Mesangial cell (primary cell): ENCODE results near the gene HLA-F. TPM values are rescaled to one million over a fixed set of nuclear protein-coding genes. Genes with fewer than 3 reads are reported as not detected.

ENCODE experiments used
- total RNA-seq: library from RNA; depleted of rRNA; stranded (reverse); fragments of >200 nt; gene quantifications from 2 replicates; pipeline ENCODE4 v1.2.3, GENCODE V29; 2015

The HLA-F gene
- total RNA-seq: 0.89 TPM in 1 of 2 replicates, not detected in the other

DNA sequence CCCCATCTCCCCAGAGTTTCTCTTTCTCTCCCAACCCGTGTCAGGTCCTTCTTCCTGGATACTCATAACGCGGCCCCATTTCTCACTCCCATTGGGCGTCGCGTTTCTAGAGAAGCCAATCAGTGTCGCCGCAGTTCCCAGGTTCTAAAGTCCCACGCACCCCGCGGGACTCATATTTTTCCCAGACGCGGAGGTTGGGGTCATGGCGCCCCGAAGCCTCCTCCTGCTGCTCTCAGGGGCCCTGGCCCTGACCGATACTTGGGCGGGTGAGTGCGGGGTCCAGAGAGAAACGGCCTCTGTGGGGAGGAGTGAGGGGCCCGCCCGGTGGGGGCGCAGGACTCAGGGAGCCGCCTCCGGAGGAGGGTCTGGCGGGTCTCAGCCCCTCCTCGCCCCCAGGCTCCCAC is at the start of gene HLA-F:
TSS of gene HLA-F (plus strand) at position 173 of the 404 bp plus-strand sequence. CDS start at position 203, 30 bp downstream.

DNA sequence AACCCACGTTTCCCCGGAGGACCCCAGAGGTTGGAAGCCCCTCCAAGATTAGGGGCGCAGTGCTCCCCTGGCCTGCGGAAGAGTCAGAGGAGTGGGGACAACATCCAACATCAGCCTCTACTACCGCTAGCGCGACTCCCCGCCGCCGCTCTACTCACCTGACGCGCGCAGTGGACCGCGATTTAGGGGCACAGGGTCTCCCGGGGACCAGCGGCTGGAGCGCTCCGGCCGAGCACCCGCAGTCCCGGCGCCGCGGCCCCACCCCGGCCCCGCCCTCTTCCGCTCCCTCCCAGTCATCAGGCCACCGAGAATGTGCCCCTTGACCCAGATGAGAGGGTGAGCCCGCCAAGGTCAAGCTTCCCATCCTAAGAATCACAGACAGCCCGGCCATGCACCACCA is 42.3 kb upstream of the HLA-F start, which contains the start of gene ZFP57:
TSS of gene ZFP57 (minus strand) at position 249 of the 400 bp plus-strand sequence. CDS start 4,149 bp downstream, outside the sequence.

Other genes with a start within 250 kb of the HLA-F start
- gene MAS1L, start 235.5 kb upstream of the HLA-F start, total RNA-seq: not detected in 2 replicates
- not detected in 2 replicates for gene UBD, start 163.7 kb upstream of the HLA-F start, total RNA-seq
- not detected in 2 replicates for gene OR2H2, start 138.3 kb upstream of the HLA-F start, total RNA-seq
- 3.3 and 9.5 TPM in 2 replicates for gene GABBR1, start 90.3 kb upstream of the HLA-F start, total RNA-seq
- gene MOG, start 66.3 kb upstream of the HLA-F start, total RNA-seq: not detected in 2 replicates
- gene ZFP57, start 42.3 kb upstream of the HLA-F start, total RNA-seq: not detected in 2 replicates
- gene HLA-G, start 104.4 kb downstream of the HLA-F start, total RNA-seq: not detected in 2 replicates
- 466 and 502 TPM in 2 replicates for gene HLA-A, start 219.1 kb downstream of the HLA-F start, total RNA-seq